NCI-H1105 (cell line): Measurements from ENCODE around the gene SAG.
A peak's percentile ranks its signal among the peaks of the same experiment; 100 is the strongest.
"Not testable (repeated sequence)": the region's sequence is repeated elsewhere in the genome, so short reads cannot be mapped to it uniquely, and the experiment has no call there.

Source experiments
- DNase-seq: peaks from one replicate; lab custom pipeline; 2025; lab: John Stamatoyannopoulos, UW

The SAG gene

GRCh38 chr2:233332125-233332524 is 24.5 kb downstream of the SAG start:
- no peak for DNase-seq

DNA sequence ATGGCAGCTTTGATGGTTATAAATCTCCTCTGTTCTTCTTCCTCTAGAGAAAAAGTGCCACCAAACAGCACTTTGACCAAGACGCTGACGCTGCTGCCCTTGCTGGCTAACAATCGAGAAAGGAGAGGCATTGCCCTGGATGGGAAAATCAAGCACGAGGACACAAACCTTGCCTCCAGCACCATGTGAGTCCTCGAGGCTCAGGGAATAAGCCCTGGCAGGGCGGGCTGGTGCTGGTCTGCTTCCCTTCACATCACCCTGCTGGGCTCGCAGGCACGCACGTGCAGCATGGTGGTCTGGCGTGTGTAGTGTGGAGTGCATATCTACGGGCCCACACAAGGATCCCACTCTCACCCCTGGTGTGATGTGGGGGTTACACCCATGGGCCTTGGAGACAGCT is 27.3 kb downstream of the SAG start:
- no peak for DNase-seq

DNA sequence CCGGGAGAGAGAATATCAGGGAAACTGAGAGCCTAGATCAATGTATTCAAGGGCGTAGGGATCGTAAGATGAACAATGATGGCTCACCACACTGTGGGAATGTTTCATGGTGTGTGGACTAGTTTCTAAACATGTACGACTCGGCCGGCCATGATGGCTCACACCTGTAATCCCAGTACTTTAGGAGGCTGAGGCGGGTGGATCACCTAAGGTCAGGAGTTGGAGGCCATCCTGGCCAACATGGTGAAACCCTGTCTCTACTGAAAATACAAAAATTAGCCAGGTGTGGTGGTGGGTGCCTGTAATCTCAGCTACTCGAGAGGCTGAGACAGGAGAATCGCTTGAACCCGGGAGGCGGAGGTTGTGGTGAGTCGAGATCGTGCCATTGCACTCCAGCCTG is 28.5 kb downstream of the SAG start:
- not testable (repeated sequence) for DNase-seq

GRCh38 chr2:233336541-233336940 is 28.9 kb downstream of the SAG start:
- no peak for DNase-seq

GRCh38 chr2:233338046-233338445 is 30.4 kb downstream of the SAG start:
- no peak for DNase-seq

- no peak for DNase-seq
These were observed 31.3 kb downstream of the SAG start for GRCh38 chr2:233338812-233339368.

DNA sequence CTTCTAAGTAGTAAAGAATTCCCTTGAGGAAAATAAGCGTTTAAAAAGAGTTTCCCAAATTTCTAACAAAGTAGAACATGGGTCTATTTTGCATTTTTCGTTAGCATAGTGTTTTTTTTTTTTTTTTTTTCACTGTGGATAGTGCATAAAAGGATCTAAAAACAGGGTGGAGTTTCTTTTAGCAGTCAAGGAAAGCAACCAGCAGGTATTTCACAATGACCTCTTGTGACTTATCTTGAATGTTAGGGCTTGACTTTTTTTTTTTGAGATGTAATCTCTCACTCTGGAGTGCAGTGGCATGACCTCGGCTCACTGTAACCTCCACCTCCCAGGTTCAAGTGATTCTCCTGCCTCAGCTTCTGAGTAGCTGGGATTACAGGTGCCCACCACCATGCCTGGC is 31.8 kb downstream of the SAG start:
- no peak for DNase-seq

DNA sequence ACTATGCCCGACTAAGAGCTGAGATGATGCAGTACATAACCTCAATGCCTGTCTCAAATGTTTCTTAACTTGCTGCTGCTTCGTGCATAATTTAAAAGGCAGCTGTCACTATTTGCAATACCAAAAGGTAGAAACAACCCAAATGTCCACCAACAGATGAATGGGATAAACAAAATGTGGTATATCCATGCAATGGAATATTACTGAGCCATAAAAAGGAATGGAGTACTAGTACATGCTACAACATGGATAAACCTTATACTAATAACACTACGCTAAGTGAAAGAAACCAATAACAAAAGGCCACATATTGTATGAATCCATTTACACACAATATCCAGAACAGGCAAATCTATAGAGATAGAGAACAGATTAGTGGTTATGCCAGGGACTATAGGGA is 33.7 kb downstream of the SAG start:
- no peak for DNase-seq

DNA sequence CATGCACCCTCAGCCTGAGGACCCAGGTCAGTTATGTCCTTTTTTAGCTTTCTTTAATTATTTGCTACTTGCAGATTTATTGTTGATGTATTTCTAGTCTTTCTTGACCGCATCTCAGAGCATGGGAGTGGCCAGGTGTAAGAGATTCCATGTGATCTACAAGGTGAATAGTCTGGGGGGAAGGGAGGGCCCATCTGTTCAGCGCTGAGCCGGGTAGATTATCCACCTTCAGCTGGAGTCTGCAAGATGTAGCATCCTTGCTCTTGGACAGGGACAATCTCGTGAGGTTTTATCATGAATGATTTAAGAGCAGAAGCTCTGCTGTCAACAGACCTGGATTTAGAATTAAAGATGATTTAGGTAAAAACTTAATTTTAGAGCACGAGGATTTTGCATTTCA is 34.7 kb downstream of the SAG start:
- no peak for DNase-seq

- DNase-seq: no peak
These were observed 35.6 kb downstream of the SAG start for GRCh38 chr2:233343171-233343705.

GRCh38 chr2:233346376-233346775 is 38.8 kb downstream of the SAG start:
- no peak for DNase-seq

DNA sequence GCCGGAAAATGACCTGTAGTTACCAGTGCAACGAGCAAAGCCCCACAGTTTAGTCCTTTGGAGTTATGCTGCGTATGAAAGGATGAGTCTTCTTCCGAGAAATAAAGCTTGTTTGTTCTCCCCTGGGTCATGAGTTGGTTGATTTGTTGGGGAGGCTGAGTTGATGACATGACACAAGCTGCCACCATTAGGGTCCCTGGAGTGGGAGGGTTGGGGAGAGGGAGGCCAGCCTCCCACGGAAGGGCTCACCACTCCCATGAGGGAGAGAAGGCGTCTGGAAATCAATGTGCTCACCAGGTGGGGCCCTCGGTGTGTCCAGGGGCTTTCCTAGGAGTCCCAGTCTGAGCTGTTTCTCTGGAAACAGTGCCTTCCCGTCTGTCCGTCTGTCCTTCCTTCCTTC is 39.3 kb downstream of the SAG start:
- no peak for DNase-seq

- peak; percentile 58 for DNase-seq
These were observed 41.7 kb downstream of the SAG start for GRCh38 chr2:233349005-233349998.

DNA sequence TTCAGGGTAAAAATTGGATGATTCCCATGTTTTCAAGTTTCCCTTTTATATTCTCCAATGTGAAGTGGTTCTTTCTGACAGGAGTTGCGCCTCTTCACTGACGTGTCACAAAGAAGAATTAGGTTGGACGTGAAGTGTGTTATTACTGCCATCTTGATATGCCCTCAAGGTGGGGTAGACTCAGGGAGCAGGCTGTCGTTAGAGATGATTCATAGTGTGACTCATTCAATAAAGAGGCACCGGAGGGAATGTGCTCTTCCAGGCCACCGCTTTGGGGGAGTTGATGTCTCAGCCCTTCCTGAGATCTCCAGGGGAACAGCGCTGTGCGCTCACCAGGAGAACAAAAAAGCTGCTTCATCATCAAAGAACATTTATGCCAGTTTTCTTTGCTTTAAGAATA is 43.1 kb downstream of the SAG start:
- peak; percentile 2 for DNase-seq

DNA sequence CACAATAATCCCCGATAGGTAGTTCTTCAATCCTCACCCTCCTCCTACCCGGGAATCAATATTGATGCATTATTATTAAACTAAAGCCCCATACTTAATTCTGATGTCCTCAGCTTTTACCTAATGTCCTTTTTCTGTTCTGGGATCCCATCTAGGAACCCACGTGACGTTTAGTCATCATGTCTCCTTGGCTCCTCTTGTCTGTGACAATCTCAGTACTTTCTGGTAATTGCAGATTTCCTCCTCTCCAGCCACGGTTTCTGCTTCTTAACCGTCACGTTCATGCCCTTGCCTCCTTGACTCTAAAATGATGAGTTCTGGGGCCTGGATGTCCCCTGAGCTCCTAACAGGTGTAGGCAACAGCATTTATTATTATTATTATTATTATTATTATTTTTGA is 43.8 kb downstream of the SAG start:
- no peak for DNase-seq

GRCh38 chr2:233352141-233352842 is 44.7 kb downstream of the SAG start:
- no peak for DNase-seq

- DNase-seq: no peak
These were observed 45.6 kb downstream of the SAG start for GRCh38 chr2:233353101-233353768.

GRCh38 chr2:233353769-233354499 is 46.3 kb downstream of the SAG start, which contains the start of gene DGKD:
TSS of gene DGKD (plus strand) at chr2:233354494. CDS start at chr2:233354519, 25 bp downstream.
- peak; percentile 22 for DNase-seq

DNA sequence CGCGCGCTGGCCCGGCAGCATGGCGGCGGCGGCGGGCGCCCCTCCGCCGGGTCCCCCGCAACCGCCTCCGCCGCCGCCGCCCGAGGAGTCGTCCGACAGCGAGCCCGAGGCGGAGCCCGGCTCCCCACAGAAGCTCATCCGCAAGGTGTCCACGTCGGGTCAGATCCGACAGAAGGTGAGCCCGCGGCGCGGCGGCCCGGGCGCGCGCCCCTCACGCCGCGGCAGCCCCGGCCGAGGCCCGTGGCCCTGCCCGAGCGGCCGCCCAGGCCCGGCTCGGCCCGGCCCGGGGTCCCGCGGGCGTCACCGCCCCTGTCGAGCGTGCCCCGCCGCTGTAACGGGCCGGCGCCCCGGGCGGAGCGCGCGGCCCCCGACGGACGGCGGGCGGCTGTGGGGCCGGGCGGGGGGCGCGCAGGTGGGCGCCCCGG is 46.9 kb downstream of the SAG start:
- DNase-seq: no peak

DNA sequence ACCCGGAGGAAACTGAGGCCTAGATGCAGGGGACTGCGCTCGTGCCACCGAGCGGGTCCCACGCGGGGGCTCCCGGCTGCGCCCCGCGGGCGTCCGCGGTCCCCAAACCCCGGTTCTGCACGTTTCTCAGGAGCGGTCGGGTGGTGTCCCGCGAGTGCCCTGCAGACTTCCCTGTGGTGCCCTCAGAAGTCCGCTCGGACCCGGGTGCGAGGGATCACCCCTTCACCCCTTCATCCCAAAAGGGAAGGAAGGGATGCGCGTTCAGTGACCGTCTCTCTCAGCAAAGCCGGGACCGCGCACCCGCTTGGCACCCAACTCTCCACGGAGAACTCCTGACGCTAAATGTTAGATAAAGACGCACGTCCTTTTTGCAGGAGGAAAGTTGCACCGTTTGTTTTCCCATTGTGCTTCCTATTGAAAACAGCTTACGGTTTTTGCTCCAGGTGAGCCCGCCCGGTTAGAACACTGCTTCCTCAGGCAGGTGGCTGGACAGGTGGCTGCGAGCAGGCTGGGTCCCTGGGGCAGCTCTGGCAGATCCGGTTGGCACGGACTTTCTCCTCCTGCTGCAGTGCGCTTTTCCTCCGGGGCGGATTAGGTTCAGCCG is 47.5 kb downstream of the SAG start:
- DNase-seq: peak; percentile 28

DNA sequence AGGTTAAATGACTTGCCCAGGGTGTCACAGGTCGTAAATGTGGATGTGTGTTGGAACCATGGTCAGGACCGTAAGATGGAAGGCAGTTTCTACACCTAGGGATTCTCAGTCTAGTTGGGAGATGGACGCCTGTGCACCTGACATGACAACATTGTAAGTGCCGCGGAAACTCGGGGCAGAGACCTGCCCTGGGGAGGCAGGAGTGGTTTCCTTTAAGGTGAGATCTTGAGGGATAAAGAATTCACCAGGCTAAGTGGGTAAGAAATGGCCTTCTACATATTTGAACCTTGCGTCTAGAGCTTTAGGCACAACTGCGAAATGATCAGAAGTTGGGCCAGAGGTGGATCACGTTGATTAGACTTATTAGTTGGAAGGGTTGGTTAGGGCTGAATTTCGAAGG is 48.3 kb downstream of the SAG start:
- DNase-seq: no peak
